CD4-positive, alpha-beta T cell treated with Interleukin-15 for 4 hours (primary cell): ENCODE data around the gene ASNS.
"Not testable (repeated sequence)": the region's sequence is repeated elsewhere in the genome, so short reads cannot be mapped to it uniquely, and the experiment has no call there.

Experiments used
- DNase-seq: peaks from one replicate; pipeline ENCODE4 v3.0.0-alpha.2; 2020; ENCODE audit warnings: low spot score

The ASNS gene, protein sequence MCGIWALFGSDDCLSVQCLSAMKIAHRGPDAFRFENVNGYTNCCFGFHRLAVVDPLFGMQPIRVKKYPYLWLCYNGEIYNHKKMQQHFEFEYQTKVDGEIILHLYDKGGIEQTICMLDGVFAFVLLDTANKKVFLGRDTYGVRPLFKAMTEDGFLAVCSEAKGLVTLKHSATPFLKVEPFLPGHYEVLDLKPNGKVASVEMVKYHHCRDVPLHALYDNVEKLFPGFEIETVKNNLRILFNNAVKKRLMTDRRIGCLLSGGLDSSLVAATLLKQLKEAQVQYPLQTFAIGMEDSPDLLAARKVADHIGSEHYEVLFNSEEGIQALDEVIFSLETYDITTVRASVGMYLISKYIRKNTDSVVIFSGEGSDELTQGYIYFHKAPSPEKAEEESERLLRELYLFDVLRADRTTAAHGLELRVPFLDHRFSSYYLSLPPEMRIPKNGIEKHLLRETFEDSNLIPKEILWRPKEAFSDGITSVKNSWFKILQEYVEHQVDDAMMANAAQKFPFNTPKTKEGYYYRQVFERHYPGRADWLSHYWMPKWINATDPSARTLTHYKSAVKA

DNA sequence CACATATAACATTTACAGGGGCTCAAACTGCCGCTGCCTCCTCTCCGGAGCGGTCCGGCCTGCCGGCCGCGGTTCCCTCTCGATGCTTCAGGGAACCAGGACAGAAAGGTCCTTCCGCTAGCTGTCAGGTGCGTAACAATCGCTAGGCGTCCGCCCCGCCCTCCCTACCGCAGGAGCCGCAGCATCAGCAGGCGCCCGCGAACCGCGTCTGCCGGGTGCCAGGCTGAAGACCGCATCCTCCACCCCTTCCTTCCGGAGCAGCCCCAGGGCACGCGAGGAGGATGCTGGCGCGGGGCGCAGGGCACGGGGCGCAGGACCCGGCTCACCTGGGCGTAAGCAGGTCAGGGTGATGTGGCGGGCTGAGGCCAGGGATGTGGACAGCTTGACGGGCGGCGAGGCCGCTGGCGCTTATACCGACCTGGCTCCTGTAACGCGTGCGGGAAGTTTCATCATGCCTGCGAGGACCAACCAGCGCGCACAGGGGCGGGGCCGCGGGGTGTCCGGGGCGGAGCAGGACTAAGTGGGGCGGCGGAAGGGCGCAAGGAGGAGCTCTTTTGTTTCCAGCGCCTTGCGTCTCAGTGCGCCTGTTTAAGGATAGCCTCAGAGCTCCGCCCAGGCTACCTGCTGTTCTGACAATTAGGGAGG lies at the start of gene ASNS:
ASNS (minus strand) TSS at position 384 of the 645 bp plus-strand sequence. CDS start 3,252 bp downstream, outside the sequence.
- peak; percentile 75 for DNase-seq

DNA sequence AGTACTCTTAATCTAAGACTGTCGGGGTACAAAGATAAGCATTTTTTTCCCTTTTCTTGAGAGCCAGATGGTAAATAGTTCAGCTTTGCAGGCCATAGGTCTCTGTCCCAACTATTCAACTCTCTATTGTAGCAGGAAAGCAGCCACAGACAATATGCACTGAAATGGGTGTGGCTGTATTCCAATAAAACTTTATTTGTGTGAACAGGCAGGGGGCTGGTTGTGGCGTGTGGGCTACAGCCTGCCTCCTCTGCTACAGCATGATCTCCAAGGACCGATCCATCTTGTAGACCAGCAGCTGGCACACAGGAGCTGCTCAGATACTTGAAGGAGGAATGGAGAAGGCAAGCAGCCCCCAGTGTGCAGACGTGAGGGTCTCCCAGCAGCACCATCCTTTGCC lies 49.0 kb upstream of the ASNS start:
- not testable (repeated sequence) for DNase-seq

GRCh38 chr7:97915267-97915666 lies 43.1 kb upstream of the ASNS start:
- DNase-seq, result not testable (repeated sequence)

DNA sequence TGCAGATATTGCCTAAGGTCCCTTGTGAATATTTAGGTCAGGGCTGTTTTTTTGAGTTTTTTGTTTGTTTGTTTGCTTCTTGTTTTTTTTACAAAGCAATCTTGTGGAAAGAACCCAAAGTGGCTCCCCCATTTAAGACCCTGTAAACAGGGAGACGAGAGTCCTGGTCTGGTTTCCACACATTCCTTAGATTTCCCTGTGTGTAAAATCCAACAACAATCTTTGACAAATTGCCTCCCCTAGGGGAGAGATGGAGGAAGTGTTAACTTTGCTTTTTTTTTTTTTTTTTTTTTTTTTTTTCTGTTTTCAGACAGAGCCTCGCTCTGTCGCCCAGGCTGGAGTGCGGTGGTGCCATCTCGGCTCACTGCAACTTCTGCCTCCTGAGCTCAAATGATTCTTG lies 40.1 kb upstream of the ASNS start:
- DNase-seq, result not testable (repeated sequence)

- DNase-seq, result not testable (repeated sequence)
These were observed 24.7 kb upstream of the ASNS start for GRCh38 chr7:97896893-97897292.

DNA sequence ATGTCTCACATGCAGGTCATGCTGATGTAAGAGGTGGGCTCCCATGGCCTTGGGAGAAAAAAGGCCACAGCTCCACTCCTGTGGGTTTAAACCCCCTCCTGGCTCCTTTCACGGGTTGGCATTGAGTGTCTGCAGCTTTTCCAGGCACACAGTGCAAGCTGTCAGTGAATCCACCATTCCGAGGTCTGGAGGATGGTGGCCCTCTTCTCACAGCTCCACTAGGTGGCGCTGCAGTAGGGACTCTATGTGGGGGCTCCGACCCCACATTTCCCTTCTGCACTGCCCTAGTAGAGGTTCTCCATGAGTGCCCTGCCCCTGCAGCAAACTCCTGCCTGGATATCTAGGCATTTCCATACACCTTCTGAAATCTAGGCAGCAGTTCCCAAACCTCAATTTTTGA lies 19.5 kb upstream of the ASNS start:
- DNase-seq, result not testable (repeated sequence)

- not testable (repeated sequence) for DNase-seq
These were observed 7.3 kb upstream of the ASNS start for GRCh38 chr7:97879527-97879926.

DNA sequence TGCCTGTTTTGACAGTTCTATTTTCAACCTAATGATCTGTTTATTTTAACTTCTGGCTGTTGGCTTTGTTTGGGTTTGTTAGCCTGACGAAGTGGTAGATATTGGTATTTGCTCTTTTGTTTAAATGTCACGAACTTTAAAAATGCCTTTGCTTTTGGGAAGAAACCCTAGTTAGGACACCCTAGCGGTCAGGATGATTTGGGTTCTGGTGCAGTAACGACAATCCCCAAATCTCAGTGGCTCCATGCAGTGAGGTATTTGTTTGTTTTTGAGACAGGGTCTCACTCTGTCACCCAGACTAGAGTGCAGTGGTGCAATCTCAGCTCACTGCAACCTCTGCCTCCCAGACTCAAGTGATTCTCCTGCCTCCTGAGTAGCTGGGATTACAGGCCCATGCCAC lies 2.7 kb upstream of the ASNS start:
- DNase-seq, result not testable (repeated sequence)

DNA sequence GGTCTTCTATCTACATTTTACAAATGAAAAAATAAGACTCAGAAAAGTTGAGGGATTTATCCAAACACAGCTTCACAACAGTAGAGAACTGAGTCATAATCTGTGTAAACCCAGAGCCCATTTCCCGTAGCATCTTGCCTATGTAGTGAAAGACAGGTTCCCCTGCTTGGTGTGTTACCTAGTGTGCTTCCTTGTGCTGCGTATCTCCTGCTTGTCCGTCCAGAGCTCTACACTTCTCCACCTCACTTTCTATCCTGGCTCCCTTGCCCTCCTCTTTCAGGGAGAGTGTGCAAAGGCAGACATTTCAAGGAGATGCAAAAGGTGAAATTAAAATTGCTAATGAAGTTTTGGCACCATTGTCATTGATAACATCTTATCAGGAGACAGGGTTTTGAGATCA lies 1.4 kb upstream of the ASNS start:
- no peak for DNase-seq

DNA sequence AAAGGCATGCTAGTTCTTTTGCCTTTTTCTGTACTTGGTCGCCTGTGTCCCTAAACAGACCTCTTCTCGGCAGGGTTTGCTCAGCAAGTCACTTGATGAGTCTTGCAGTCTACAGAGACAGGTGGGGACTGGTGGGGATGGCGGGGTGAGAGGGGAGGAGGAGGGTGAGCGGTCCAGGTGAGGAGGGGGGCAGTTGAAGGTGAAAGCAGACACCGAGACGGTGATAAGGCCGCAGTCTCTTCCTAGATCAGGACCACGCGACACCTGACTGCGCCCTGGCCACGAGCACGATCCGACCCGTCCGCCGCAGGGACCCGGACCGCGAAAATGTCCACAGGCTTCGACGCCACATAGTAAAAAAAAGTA lies 566 bp downstream of the ASNS start:
- DNase-seq, result peak; percentile 3

GRCh38 chr7:97868788-97869187 lies 3.4 kb downstream of the ASNS start:
- no peak for DNase-seq

DNA sequence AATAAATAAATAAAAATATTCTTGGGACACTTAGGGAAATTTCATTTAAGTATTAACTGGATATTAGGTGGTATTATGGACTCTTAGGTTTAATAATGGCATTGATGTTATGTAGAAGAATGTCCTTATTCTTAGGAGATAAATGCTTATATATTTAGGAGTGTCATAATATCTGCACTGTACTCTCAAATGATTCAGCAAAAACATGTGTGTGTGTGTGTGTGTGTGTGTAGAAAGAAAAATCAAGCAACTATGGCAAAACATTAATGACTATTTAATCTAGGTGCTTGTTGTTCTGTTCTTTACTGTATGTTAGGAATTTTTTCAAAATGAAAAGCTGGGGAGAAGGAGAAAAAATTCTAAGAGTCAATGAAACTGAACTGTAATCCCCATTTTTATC lies 3.9 kb downstream of the ASNS start:
- DNase-seq, result no peak

DNA sequence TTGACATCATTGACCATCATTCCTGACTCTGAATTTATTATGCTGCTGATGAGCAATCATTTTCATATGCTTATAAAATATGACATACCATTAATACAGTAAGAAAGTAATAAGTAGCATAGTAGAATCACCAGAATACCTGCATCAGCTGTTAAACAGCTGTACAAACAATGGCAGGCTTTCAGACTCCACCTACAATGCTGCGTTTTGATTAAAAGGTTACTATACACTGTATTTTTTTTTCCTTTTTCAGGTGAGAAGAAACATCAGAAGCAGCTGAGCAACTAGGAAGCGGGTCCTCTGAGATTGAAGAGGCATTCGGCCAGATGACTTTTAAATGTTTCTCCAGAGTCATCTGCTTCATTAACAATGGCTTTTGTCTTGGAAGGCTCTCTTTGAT lies 7.1 kb downstream of the ASNS start:
- DNase-seq, result no peak

DNA sequence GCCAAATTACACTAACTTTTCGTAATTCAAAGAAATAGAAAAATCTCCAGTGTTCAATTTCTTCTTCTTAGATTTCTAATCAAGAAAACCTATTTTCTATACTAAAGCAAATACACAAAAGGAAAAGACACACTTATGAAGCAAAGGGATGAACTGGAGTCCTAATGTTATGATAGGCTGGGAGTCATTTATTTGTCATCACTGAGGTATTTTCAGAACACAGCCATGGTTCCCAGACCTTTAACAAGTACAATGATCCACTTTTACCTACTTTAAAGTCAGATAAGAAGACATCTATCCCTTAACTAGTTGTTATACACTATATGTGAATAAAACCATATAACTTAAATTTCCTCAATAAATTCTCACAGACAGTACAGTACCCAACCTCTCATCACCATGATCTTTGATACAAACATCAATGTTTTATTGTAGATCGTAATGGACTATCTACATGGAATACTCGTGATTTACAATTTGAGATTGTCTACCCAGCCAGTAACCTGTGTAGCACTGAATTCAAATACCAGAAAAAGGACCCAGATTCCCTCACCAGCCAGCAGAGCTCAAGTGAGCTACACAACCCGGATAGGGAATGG lies 12.5 kb downstream of the ASNS start:
- DNase-seq, result no peak

- no peak for DNase-seq
These were observed 14.0 kb downstream of the ASNS start for GRCh38 chr7:97858221-97858620.

GRCh38 chr7:97857544-97857943 lies 14.7 kb downstream of the ASNS start:
- no peak for DNase-seq

- no peak for DNase-seq
These were observed 20.5 kb downstream of the ASNS start for GRCh38 chr7:97851683-97852082.

DNA sequence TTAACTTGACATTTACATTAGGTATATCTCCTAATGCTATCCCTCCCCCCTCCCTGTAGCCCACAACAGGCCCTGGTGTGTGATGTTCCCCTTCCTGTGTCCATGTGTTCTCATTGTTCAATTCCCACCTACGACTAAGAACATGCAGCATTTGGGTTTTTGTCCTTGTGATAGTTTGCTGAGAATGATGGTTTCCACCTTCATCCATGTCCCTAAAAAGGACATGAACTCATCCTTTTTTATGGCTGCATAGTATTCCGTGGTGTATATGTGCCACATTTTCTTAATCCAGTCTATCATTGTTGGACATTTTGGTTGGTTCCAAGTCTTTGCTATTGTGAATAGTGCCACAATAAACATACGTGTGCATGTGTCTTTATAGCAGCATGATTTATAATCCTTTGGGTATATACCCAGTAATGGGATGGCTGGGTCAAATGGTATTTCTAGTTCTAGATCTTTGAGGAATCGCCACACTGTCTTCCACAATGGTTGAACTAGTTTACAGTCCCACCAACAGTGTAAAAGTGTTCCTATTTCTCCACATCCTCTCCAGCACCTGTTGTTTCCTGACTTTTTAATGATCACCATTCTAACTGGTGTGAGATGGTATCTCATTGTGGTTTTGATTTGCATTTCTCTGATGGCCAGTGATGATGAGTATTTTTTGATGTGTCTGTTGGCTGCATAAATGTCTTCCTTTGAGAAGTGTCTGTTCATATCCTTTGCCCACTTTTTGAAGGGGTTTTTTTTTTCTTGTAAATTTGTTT lies 21.8 kb downstream of the ASNS start:
- not testable (repeated sequence) for DNase-seq

- no peak for DNase-seq
These were observed 24.4 kb downstream of the ASNS start for GRCh38 chr7:97847791-97848190.

DNA sequence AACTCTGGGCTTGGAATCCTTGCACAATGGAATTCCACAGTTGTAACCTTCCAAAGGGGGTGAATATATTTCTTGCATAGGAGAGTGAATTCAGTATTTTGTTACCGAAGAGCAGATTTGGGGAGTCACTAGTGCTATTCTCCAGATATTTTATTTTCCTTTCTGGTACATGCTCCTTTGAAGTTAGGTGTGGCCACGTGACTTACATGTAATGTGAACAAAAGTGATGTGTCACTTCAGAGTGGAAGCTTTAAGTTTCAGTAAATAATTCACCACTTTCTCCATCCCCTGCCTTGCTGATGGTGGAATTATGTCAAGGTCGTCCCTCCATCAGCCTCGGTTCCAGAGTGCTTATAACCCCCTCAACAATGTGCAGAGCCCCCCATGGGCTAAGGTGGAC lies 25.3 kb downstream of the ASNS start:
- DNase-seq, result no peak

- peak; percentile 9 for DNase-seq
These were observed 26.5 kb downstream of the ASNS start for GRCh38 chr7:97845622-97846203.

GRCh38 chr7:97844036-97844435 lies 28.2 kb downstream of the ASNS start:
- DNase-seq, result no peak
